NCI-H146 treated with DMSO at 0.1 percent for 48 hours (cell line): ENCODE measurements around the gene MTMR1.

Experiments used
- DNase-seq: peaks from one replicate; lab custom pipeline; 2025; ENCODE audit not compliant: unreplicated experiment; lab: John Stamatoyannopoulos, UW

Gene MTMR1

DNA sequence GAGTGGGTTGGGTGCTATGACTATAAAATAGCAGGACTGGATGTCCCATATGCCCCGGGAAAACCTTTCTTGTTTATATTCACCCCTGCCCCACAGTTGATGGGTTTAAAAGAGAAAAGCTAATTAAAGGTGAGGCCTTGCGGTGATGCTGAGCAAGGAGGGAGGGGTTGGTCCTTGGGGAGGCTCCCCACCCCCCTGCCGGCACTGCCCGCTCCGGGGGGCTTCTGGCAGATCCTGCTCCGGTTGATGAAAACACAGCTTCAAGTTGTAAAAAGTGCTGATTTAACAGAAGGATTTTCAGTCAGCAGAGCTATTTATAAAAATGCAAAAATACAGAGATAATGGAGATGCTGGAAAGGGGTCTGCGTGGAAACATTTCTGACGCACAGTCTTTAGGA is 68.6 kb downstream of the MTMR1 start:
- no peak for DNase-seq

DNA sequence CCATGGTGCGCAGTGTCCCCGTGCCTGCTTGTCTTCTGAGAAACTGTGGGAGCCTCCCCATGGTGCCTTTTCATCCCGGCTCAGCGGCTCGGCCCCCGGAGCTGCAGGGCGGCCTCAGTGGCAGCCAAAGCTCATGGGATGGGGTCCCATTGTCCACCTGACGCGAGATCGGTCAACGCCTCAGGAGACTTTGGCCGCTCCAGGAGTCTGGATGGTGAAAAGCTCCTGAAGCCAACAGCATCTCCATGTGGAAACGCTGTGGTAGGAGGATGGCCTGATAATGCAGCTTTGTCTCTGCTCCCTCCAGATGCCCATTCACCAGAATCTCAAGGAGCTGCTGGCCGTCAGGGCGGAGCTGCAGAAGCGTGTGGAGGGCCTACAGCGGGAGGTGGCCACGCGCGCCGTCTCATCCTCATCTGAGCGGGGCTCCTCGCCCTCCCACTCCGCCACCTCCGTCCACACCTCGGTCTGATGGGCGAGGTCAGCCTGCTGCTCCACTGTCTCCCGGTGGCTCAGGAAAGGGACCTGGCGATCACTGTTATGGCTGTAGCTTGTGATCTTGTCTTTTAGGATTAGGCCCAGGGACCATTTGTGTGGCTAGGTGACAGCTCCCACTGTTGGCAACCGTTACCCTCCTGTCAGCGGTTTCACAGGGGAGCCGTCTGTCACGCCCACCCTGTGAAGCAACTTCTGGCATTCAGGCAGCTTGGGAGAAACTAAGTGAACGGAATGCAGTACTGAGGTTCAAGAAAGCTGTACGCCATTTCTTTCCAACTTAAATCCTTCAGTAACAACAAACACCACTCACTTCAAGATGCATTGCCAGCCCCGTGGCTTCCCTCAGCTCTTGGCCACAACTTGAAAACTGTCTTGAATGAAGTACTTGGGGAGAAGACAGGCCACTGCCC is 69.3 kb downstream of the MTMR1 start:
- no peak for DNase-seq

DNA sequence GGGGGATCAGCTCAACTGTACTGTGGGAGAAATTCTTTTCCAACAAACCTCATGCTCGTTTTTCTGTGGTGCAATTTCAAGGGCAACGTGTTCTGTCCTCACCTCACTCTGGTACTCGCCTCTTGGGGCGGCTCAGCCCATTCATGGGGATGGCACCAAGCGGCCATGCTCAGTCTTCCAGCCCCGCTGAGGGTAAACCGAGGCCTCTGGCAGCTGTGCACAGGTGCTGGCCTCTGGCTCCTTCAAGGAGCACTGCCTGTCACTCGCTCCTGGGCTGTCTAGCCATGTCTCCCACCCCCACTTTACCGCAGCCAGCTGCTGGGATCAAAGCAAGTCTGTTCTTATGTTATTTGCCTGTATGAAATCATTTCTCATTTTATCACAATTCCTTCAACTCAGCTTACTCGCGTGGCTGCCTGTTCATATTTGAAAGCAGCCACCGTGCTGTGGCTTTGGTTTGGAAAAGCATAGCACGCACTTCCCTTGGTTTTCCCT is 70.2 kb downstream of the MTMR1 start:
- no peak for DNase-seq

DNA sequence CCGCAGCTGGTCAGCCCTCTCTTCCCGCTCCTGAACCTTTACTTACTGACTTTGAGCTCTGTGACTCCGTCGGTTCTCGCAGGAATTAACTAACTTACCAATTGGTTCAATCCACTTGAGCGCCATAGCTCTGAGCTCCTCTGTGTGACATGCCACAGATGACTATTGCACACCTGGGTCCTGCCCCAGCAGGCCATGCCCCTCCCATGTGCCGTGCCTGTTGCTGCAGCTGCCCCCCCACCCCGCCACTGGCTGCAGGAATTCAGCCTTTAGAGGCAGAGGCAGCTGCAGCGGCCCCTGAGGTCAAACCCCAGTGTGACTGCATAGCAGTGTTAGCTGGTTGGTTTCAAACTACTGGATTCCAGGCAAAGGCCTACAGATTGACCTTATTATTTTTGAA is 70.6 kb downstream of the MTMR1 start:
- no peak for DNase-seq

DNA sequence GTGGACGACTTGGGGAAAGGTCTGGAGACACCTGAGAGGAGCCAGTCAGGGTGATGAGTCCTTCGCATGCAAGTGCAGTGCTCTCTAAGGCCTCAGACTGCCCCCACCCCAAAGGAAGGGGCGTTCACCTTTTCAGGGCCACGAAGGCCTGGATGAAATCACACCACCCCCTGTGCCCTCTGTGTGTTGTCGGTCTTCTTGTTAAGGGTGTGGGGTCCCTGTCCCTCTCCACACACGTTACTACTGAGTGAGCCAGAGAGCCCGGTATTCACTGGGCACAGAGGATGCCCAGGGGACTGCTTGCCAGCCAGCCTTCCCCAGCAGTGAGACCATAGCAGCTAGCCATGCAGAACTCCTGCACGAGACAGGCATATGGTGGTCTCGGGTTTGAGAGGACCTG is 72.0 kb downstream of the MTMR1 start:
- no peak for DNase-seq

DNA sequence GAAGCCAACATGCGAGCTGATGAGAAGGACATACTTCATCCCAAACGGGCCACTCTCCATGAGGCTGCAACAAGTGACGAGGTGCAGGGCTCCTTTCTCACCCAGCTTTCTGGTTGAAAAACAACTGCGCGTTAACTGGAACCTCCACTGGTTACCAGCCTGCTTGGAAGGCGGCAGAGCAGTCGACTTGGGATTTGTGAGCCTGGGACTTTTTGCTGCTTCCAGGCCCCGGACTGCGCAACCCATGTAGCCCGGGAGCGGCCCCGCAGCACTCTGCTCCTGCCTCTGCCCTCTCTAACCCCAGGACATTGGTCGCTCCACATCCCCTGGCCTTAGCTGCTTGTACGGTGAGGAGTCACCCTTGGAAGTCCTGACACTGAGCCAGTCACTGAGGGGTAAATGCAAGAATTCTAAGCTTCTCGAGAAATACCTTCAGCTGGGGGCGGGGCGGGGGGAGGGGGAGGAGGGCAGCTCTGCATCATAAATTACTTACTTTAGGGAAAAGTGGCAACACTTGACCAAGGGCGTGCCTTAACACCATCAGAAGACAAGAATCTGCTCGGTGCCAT is 72.7 kb downstream of the MTMR1 start:
- no peak for DNase-seq

DNA sequence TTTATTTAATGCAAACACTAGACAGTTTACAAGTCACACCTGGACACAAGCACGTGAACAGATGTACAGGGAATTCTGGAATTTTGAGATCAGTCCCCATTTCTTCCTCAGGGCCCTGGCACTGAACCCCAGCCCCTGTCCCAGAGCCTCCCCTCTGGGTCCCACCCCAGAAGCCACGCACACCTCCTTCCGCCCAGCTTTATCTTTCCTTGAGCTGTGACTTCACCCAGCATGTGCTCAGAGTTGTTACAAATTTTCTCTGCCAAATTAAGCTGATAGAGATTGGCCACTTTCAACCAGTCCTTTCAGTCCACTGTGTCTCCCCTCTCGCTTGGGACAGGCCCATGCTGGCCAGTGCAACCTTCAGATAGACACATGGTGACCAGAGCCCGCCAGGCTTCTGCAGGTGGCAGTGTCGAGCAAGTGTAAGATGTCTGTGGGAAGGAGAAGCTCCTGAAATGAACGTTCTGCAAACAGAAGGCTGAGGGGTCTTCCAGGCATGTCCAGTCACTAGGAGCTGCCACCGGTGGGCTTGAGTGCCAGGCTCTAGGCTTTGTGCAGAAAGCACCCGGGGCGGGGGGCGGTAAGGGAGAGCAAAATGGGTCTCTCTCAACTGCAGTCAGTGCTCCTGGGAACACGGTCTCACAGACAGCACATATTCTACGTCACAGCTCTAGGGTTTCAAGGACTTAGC is 73.3 kb downstream of the MTMR1 start:
- no peak for DNase-seq

DNA sequence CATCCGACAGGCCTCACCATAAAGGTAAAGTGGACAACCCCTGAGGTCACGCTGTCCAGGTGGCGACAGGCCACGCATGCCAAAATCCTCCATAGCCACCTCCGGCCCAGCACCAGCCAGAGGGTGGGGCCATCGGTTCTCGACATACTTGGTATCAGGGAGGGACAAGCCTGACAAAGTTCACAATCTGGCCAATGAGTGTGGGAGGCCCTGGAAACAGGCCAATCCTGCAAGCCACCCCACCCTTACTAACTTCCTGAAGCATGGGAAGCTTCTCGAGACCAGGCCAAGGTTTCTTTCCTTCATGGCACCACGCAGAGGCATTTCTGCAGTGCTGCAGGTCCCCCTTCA is 73.8 kb downstream of the MTMR1 start:
- DNase-seq: no peak

DNA sequence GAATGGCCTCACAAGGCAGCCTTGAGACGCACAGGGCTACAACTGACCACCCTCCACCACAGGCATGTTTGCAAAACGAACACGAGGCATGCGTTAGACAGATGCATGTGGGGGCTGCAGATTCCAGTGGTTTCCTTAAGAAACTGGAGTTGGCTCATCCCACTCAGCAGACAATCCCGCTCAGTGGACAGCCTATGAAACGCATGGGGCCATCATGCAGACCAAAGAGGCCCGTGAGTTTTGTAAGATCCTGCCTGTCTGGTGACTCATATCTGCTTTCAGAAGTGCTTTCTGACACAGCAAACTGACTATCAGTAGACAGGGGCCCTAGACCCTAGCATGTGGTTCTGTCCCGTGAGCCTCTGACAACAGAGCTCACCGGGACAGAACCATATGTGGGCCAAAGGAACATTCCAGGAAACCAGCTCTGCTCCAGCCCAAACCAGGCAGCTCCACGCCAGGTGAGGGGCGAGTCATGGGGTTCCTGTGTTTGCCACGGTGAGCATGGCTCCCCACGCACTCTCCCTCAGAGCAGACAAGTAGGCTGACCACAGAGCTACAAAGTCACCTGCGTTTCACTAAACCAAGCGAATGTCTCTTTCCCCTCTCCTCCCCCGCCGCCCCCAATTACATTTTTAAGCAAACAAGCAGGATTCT is 74.4 kb downstream of the MTMR1 start:
- no peak for DNase-seq

DNA sequence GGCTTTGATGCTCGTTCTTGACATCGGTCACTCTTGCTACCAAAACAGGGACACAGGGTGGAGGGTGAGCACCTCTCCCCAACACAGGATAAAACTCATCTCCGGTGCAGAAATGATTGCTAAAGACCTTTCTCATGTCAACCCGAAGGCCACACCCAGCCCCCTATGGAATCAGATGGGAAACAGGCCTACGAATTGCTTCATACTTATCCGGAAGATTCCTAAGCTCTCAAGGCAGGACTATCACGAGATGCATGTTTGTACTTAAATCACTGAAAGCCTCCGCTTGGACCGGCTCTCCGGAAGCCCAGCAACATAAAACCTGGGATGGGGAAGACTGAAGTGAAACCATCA is 74.9 kb downstream of the MTMR1 start:
- DNase-seq: no peak

DNA sequence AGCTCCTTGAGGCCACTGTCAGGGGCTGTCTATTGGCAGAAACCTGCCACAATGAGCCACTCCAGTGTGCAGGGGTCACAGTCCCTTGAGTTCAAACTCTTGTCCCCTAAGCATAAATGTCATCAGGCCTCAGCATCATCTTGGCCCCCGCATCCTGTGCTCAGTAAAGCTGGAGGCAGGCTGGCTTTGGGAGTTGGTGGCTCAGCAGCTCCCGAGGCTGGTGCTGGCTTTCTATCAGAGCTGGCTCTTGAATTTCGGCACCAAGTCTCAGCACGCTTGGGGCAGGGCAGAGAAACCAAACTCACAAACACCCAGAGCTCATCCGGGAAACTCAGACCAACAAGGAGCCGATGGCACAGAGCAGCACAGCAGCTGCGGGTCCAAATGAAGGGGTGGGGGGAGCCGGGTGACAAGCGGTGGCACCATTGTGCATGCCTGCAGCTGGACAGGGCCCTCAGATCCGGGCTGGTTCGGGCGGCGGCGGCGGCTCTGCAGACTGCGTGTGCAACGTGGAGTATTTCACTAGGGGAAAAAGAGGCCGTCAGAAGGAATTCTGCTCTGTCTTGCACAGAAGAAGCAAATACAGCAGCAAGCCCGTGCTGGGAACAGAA is 75.5 kb downstream of the MTMR1 start:
- DNase-seq: no peak

DNA sequence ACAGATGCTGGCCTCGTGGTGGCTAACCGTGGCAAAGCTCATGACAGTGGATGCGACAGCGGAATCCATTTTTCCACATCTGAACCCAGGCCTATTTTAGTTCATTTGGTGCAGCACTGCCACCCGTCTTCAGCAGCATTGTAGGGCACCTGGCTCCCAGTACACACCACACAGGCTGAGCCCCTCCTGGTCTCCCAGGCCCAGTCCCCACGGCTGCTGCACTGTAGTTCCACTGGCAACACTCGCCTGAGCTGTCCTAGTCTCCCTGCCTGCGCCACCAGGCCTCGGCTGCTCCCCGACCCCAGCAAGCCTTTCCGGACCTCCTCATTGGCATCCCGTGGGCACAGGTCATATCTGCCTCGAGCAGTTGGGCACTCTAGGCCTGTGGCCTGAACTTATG is 76.2 kb downstream of the MTMR1 start:
- no peak for DNase-seq

DNA sequence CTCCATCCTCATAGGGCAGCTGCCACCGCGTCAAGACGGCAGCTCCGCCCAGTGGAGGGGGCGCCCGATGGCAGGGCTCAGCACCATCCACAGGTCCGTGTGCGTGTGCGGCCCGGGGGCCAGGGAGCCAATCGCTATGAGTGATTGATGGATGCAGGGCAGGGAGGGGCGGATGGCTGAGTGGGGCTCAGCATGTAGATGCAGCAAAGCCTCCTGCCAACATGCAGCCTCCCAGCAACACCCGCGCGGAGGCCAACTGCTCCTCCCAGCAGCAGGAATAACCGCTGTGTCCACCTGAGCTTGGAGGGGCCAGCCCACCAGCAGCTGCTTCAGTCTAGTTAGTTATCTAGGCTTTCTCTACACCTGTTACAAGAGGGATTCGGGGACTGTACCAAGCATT is 77.4 kb downstream of the MTMR1 start:
- DNase-seq: no peak

DNA sequence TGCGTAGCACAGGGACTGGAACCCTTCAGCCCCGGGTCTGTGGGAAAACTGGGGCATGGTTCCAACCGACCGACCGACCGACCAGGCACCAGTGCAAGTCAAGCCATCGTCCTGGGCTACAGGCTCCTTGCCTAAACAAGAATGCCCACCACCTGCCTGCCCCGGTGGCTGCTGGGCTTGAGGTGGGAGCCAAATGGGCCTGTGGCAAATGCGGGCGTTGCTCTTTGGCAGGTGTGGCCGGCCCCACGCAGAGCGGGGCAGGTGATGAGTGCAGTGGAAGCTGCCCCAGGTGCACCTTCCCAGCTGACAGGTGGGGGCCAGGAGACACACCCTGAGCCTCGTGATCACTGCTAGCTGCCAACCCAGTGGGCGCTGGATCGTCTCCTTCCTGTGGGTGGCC is 77.9 kb downstream of the MTMR1 start:
- DNase-seq: no peak

DNA sequence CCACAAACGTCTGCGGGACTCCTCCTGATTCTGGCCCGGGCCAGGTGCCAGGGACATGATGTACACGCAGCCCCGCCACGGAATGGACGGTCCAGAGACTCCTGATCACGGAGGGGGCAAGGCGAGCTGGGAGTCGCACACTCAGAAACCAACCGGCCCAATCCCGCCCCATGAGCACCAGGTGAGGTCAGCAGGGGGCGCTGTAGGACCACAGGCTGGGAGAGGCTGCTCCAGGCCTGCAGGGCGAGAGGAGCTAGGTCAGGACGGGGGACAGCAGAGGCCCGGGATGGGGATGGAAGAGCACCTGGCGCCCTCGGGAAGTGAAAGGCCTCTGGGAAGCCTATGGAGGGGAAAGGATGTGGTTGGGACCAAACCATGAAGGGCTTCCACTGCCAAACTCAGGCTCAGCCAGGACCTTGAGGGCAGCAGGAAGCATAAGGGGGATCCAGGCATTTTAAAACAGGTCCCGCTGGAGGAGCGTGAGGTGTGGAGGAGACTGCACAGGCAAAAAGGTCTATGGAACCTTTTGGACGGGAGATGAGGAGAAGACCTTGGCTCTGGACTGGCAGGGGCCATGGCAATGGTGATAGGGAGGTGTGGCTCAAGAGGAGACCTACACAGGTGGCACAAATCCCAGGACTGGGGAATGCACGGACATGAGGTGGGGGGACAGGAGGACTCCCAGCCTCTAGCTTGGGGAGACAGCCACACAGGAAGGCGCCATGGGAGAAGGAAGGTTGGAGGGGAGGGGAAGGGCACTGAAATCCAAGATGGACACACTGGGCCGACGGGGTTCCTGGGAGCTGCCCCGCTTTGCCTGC is 79.2 kb downstream of the MTMR1 start:
- DNase-seq: no peak

DNA sequence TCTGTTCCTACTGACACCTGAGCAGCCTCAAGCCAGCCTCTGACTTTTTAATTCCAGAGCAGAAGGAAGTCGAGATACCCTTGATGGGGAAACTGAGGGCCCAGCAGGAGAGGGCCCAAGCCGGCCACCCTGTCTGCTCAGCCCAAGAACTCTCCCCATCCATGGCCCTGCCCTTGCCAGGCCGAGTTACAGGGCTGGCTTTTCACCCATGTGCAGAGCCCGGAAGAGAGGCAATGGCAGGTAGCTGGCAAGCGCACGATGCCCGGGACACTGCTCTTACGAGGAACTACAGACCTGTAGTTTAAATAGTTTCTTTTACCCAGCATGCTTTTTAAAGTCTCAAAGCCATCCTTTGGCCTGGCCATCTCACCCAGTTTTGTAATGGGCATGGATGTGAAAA is 79.9 kb downstream of the MTMR1 start:
- DNase-seq: no peak

DNA sequence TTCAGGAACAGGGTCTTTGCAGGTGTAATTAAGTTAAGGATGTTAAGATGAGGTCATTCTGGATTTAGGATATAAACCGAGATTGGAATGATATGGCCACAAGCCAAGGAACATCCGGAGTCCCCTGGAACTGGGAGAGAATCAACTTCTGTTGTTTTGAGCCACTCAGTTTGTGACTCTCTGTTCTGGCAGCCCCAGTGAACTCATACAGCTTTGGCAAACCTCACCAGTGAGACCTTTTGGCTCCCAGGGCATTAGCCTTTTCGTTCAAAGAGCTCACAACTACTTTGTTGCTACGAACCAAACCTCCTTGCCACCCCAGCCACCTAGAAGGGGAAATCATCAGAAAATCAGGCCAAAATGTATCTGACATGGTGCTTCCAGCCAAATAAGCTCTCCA is 80.4 kb downstream of the MTMR1 start:
- no peak for DNase-seq

DNA sequence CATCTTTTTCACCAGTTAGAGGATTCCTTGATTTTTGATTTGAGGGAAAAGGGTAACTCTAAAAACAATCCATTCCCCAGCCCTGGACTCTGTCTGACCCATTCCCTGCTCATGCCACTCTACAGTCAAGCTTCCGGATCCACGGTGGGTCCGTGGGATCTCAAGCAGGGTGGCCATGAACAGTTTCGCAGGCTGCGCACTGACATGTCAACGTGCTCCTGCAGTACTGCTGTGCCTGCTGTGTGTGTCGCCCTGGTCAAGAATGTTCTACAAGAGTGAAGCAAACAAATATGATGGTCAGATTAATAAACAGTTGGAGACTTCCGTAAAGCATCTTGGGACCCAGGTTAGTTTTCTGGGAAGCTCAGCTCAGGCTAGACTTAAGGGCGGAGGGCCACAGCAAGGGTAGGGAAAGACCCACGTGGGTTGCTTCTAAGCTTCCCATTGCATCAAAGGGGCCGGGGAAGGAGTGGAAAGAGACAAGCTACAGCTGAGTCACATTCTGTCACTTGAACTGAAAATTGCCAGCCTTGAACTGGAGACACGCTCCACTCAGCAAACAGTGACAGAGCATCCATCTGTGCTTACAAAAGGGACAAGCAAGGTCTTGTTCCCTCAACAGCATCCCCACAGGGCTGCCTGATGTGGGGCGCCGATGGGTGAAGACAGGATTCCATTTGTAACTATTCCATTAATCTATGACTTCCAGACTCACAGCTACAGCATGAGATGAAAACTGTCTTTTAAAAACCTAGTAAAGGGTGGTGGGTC is 81.8 kb downstream of the MTMR1 start:
- no peak for DNase-seq

DNA sequence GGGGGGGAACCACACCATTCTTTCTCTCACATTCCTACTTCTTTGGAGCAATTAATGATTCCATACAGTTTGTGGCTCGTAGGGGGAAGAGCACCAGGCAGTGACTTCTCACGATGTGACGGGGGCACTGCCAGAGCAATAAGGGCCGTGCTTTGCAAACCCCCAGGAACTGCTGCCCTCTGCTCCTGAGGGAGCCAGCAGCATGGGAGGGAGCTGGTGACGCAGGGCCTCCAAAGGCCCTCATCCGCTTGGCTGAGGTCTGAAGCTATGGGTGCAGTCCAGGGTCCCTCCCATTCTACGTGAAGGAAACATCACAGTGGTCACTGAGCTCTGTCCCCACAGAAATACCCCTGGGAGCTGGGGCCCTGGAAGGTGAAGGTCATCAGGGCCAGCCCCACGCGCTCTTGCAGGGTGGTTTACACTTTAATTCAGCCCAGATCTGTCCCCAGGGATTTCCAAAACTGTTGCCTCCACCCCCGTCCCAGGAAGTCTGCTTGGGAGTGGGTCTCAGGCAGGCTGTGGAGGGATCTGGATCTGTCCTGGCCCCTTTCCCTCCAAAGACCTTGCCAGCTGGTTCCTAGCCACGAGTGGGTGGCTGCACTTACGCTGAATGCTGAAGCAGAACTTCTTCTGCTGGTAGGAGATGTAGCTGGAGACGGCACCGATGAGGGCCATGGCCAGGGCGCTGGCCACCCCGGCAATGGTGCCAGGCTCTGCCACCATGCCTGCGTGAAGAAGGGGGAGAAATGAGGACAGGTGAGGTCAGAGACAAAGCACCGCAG is 82.6 kb downstream of the MTMR1 start:
- no peak for DNase-seq
